ENCODE data around the gene OTUD5. TPM values are rescaled to one million over a fixed set of nuclear protein-coding genes. Genes with fewer than 3 reads are reported as not detected.

OTUD5 gene
- total and polyA plus RNA-seq, 2 of the 13 experiments (the other 11 are each of a cell fraction or from before 2014, with no cell fraction given) = 18.4 to 42.2 TPM

- TF ChIP-seq REST (IDR thresholded peaks at IDR 0.05; ENCODE audit: borderline replicate concordance in 1 of 2, low read depth in 1 of 2, low read length in 2 of 2) (peak in 1 of 2 experiments; percentile 32; a peak in 1 of 4 replicates), MYC (CRISPR knock-in tag; IDR thresholded peaks at IDR 0.05; ENCODE audit: borderline replicate concordance) (0 out of 2 replicates have a peak, but pooled peaks have one; percentile 21), ZBTB8A (CRISPR knock-in tag; IDR thresholded peaks at IDR 0.05; ENCODE audit: borderline replicate concordance, low read depth) (no peak), FOXO4 (CRISPR knock-in tag; conservative IDR thresholded peaks at IDR 0.05) (no peak), NFKB2 (CRISPR knock-in tag; IDR thresholded peaks at IDR 0.05; ENCODE audit: borderline replicate concordance) (peak; percentile 59; the same call in 1 of the 2 replicates), PREB (CRISPR knock-in tag; IDR thresholded peaks at IDR 0.05) (no peak), ZBTB49 (CRISPR knock-in tag; IDR thresholded peaks at IDR 0.05; ENCODE audit: borderline replicate concordance) (no peak), HOXD1 (CRISPR knock-in tag; IDR thresholded peaks at IDR 0.05) (no peak), GABPB1 (CRISPR knock-in tag; IDR thresholded peaks at IDR 0.05) (peak; percentile 56; the same call in 1 of the 2 replicates), CEBPG (CRISPR knock-in tag; IDR thresholded peaks at IDR 0.05) (peak; percentile 11; the same call in 1 of the 2 replicates), HNF1B (CRISPR knock-in tag; IDR thresholded peaks at IDR 0.05) (peak; percentile 66; the same call in 1 of the 2 replicates), ZNF501 (CRISPR knock-in tag; IDR thresholded peaks at IDR 0.05) (0 out of 2 replicates have a peak, but pooled peaks have one; percentile 19), CREM (IDR thresholded peaks at IDR 0.05) (peak; percentile 34; the same call in 1 of the 2 replicates), CREM (CRISPR knock-in tag; IDR thresholded peaks at IDR 0.05) (no peak)
These were observed 44.9 kb upstream of the OTUD5 start, which contains the start of gene GRIPAP1 (continued) for GRCh38 chrX:49002091-49002935.
